Measurements from ENCODE around the gene SH3D19.
"Not testable (repeated sequence)": the region's sequence is repeated elsewhere in the genome, so short reads cannot be mapped to it uniquely, and the experiment has no call there.

GRCh38 chr4:151136048-151136447 is 189.4 kb downstream of the SH3D19 start:
- TF ChIP-seq CTCF (conservative IDR thresholded peaks at IDR 0.05; ENCODE audit: low read length); EZH2phosphoT487 (IDR thresholded peaks at IDR 0.05; ENCODE audit: borderline replicate concordance): not testable (repeated sequence)

Measured in Loucy (cell line).